ENCODE measurements around the gene STX8.

- TF ChIP-seq ZNF76 (tag by site-specific recombination; IDR thresholded peaks at IDR 0.05; ENCODE audit: borderline replicate concordance, low read depth) (no peak), CTCF (tag by site-specific recombination; IDR thresholded peaks at IDR 0.05) (no peak), KLF10 (tag by site-specific recombination; IDR thresholded peaks at IDR 0.05) (no peak)
Observed at GRCh38 chr17:9203771-9204425, 371.7 kb downstream of the STX8 start.

Measured in HEK293 (cell line).